HepG2 (cell line): ENCODE data around the gene PRKN. TPM values are rescaled to one million over a fixed set of nuclear protein-coding genes. Genes with fewer than 3 reads are reported as not detected.

Experiments used
- ATAC-seq: fragments of 200-7000 bp; cut with Tn5 transposase; 3 replicates; pipeline ENCODE4 v1.9.1; 2020; ENCODE audit warnings: mild to moderate bottlenecking, moderate library complexity
- BruUV-seq: library from RNA; stranded (reverse); fragments of 400-500 nt; replicated peaks from 2 replicates; lab custom pipeline; 2021; lab: Mats Ljungman, UMichigan
- CTCF ChIA-PET: fragments of 300-600 bp; formaldehyde crosslinking; extraction: SDS; loops from one replicate; lab custom pipeline; 2021; ENCODE audit warnings: low total read pairs, inconsistent platforms, low intra/inter-chr PET ratio; lab: Yijun Ruan, JAX
- POLR2A ChIA-PET: fragments of 350-600 bp; sonication (Branson Sonifier 250); formaldehyde crosslinking; loops from one replicate; lab custom pipeline; 2020; ENCODE audit warnings: antibody characterized with exemption, inconsistent platforms; lab: Yijun Ruan, JAX
- DNase-seq: peaks from one replicate; pipeline ENCODE4 v3.0.0-alpha.2; 2015; ENCODE audit warnings: low spot score
- FAIRE-seq: peaks from 3 replicates; lab custom pipeline; 2011; peaks lifted over from hg19 to GRCh38; lab: Jason Lieb, UNC
- H2AFZ ChIP-seq: one replicate; pipeline ENCODE4 v1.6.1; 2011; ENCODE audit warnings: low read length, inconsistent platforms
- H3K27ac ChIP-seq: fragments of 300-600 bp; 3 replicates; pipeline ENCODE4 v1.8.0; 2011; ENCODE audit warnings: mixed run types, mild to moderate bottlenecking, mixed read lengths, low read length, inconsistent platforms; ENCODE audit not compliant: insufficient read depth; ENCODE audit errors: extremely low read length
- H3K27me3 ChIP-seq, 2 experiments: fragments of 200-600 bp in 1 of 2; 2 replicates in 1 of 2; 3 replicates in 1 of 2; pipeline versions ENCODE4 v1.6.0 to v1.8.0; 2011; ENCODE audit warnings: low read length in 2 of 2, mild to moderate bottlenecking in 2 of 2, moderate library complexity in 2 of 2, inconsistent platforms in 1 of 2; ENCODE audit not compliant: insufficient read depth in 2 of 2, control insufficient read depth in 1 of 2
- H3K36me3 ChIP-seq, 2 experiments: fragments of 200-600 bp in 1 of 2; replicated peaks in 1 of 2; 2 replicates in 1 of 2; 3 replicates in 1 of 2; pipeline versions ENCODE4 v1.5.1 to v1.8.0; 2011; ENCODE audit warnings: low read length in 2 of 2, inconsistent platforms in 1 of 2; ENCODE audit not compliant: insufficient read depth in 2 of 2, control insufficient read depth in 1 of 2
- H3K4me1 ChIP-seq: 2 replicates; pipeline ENCODE4 v1.5.1; 2012; ENCODE audit warnings: low read length, inconsistent platforms; ENCODE audit not compliant: insufficient read depth
- H3K4me2 ChIP-seq: 2 replicates; pipeline ENCODE4 v1.6.0; 2011; ENCODE audit warnings: low read depth, low read length, inconsistent platforms
- H3K4me3 ChIP-seq, 3 experiments: fragments of 200-600 bp in 1 of 3; sonication (generic), shearing (Covaris generic) in 1 of 3; replicated peaks in 1 of 3; 2 replicates each; pipeline ENCODE4 v1.5.1; 2011 to 2016; ENCODE audit warnings: low read length in 3 of 3, inconsistent platforms in 2 of 3, low read depth in 2 of 3, mild to moderate bottlenecking in 2 of 3, control low read depth in 1 of 3, mixed read lengths in 1 of 3; ENCODE audit not compliant: insufficient read depth in 1 of 3
- H3K79me2 ChIP-seq: one replicate; pipeline ENCODE4 v1.6.1; 2011; ENCODE audit warnings: low read length, inconsistent platforms; ENCODE audit not compliant: insufficient read depth
- H3K9ac ChIP-seq: 2 replicates; pipeline ENCODE4 v1.6.0; 2011; ENCODE audit warnings: mild to moderate bottlenecking, low read depth, low read length, inconsistent platforms; ENCODE audit not compliant: insufficient read depth
- H3K9me3 ChIP-seq: 2 replicates; pipeline ENCODE4 v1.5.1; 2012; ENCODE audit warnings: mild to moderate bottlenecking, low read length
- H4K20me1 ChIP-seq: 2 replicates; pipeline ENCODE4 v1.6.0; 2011; ENCODE audit warnings: inconsistent platforms, mild to moderate bottlenecking, low read length, moderate library complexity; ENCODE audit not compliant: insufficient read depth
- JUND ChIP-seq: sonication (generic); formaldehyde crosslinking; IDR thresholded peaks from 2 replicates; pipeline ENCODE4 v1.8.0; 2022; ENCODE audit warnings: mild to moderate bottlenecking, missing genetic modification reagents
- MAF1 ChIP-seq: sonication (generic); formaldehyde crosslinking; IDR thresholded peaks from 2 replicates; pipeline ENCODE4 v1.5.0; 2020; ENCODE audit warnings: missing genetic modification reagents, borderline replicate concordance
- NCOA2 ChIP-seq: sonication (generic); formaldehyde crosslinking; IDR thresholded peaks from 2 replicates; pipeline ENCODE4 v1.8.0; 2022; ENCODE audit warnings: inconsistent platforms
- NFYB ChIP-seq: sonication (generic); formaldehyde crosslinking; IDR thresholded peaks from 2 replicates; pipeline ENCODE4 v1.4.0; 2020; ENCODE audit warnings: missing genetic modification reagents
- POGK ChIP-seq: sonication (generic); formaldehyde crosslinking; conservative IDR thresholded peaks from 2 replicates; pipeline ENCODE4 v1.8.0; 2022; ENCODE audit warnings: mild to moderate bottlenecking, moderate library complexity, missing genetic modification reagents
- SATB2 ChIP-seq: sonication (generic); formaldehyde crosslinking; IDR thresholded peaks from 2 replicates; pipeline ENCODE4 v1.5.0; 2020; ENCODE audit warnings: missing genetic modification reagents
- ZFP37 ChIP-seq: sonication (generic); formaldehyde crosslinking; IDR thresholded peaks from 2 replicates; pipeline ENCODE4 v1.4.0; 2020; ENCODE audit warnings: missing genetic modification reagents, borderline replicate concordance
- ZXDC ChIP-seq: sonication (generic); formaldehyde crosslinking; IDR thresholded peaks from 2 replicates; pipeline ENCODE4 v1.5.0; 2020; ENCODE audit warnings: mild to moderate bottlenecking, missing genetic modification reagents
- WGBS: methylation state at CpG from one replicate; pipeline ENCODE4 v1.1.6; 2017; ENCODE audit warnings: low lambda C conversion rate; 5-methylcytosine and 5-hydroxymethylcytosine counted together
- in situ Hi-C: cut with HindIII; loops from 2 replicates; pipeline ENCODE4 v1.10.0; 2017; ENCODE audit warnings: low pct_unique_long_range_greater_than_20kb; ENCODE audit not compliant: extremely low pct_ligation_motif_present
- intact Hi-C: fragments of 100-400 bp; cut with micrococcal nuclease; formaldehyde crosslinking; loops from one replicate; pipeline ENCODE4 v1.10.0; 2022; ENCODE audit not compliant: unreplicated experiment
- polyA plus RNA-seq, 8 experiments: library from polyadenylated mRNA; depleted of rRNA in 3 of 8; stranded (reverse) in 7 of 8; unstranded in 1 of 8; fragments of >200 nt; fragmentation: Illumina TruSeq in 4 of 8; extraction: Trizol in 4 of 8; gene quantifications; 2 replicates each; pipeline versions ENCODE4 v1.2.1 to v1.2.3, GENCODE V29; 2011 to 2016; ENCODE audit warnings: low read depth in 4 of 8, missing spikeins in 1 of 8, mixed read lengths in 1 of 8; ENCODE audit not compliant: insufficient read depth in 1 of 8
- total RNA-seq, 5 experiments: library from RNA; depleted of rRNA; stranded (reverse); fragments of >200 nt; fragmentation: Illumina TruSeq; extraction: Trizol; gene quantifications; 2 replicates each; pipeline ENCODE4 v1.2.3, GENCODE V29; 2016; ENCODE audit warnings: low read depth in 1 of 5

The PRKN gene
- total and polyA plus RNA-seq, 2 of the 13 experiments (the other 11 are each of a cell fraction or from before 2014, with no cell fraction given): 0.31 to 0.44 TPM

- H3K79me2 ChIP-seq: no peaks in the 10 kb centered on the region
- no peak overlapping the region for H2AFZ ChIP-seq
- no peak overlapping the region for H3K9ac ChIP-seq
- H3K4me1 ChIP-seq: peaks cover 21% of the 10 kb centered on the region
- POLR2A ChIA-PET: no interaction called here
- H3K36me3 ChIP-seq: no peaks in the 10 kb centered on the region
- H3K4me2 ChIP-seq: no peak overlapping the region
- FAIRE-seq: no peak
- no peak for DNase-seq
- peaks cover 3% of the 10 kb centered on the region; the same call in 1 of the 2 replicates for H3K9me3 ChIP-seq
- TF ChIP-seq NFYB: no peak
- no peak for TF ChIP-seq ZFP37 (CRISPR knock-in tag)
- no peak for TF ChIP-seq NCOA2
- TF ChIP-seq SATB2 (CRISPR knock-in tag): no peak
- TF ChIP-seq JUND (CRISPR knock-in tag): 0 out of 2 replicates have a peak, but pooled peaks have one; percentile 16
- peak; percentile 65; the same call in 1 of the 2 replicates for TF ChIP-seq POGK (CRISPR knock-in tag)
- no peak for TF ChIP-seq MAF1 (CRISPR knock-in tag)
- no peak for TF ChIP-seq ZXDC (CRISPR knock-in tag)
- TF ChIP-seq, all 625 proteins: peak for 2
- H3K4me3 ChIP-seq: no peak overlapping the region
- no TSS peak for BruUV-seq
- no peaks in the 10 kb centered on the region for H3K27me3 ChIP-seq
- CTCF ChIA-PET: no interaction called here
- no peak overlapping the region for H3K27ac ChIP-seq
- 84% methylated on average over 6 of the region's 6 CpGs for WGBS
- H4K20me1 ChIP-seq: no peaks in the 10 kb centered on the region
- intact Hi-C loops (no loop called here), in situ Hi-C loops (no loop called here)
- ATAC-seq: no peak; the same call in 2 of the 3 replicates
Observed at GRCh38 chr6:162488444-162488843, 239.1 kb downstream of the PRKN start.
